HG03045 (cell line): ENCODE results near the gene SLC35E2B.
A peak's percentile ranks its signal among the peaks of the same experiment; 100 is the strongest.

Experiments used
- ATAC-seq: cut with Tn5 transposase; IDR thresholded peaks from one replicate; pipeline ENCODE4 v1.9.1; 2021; ENCODE audit warnings: mild to moderate bottlenecking, moderate library complexity; ENCODE audit not compliant: unreplicated experiment

SLC35E2B gene

DNA sequence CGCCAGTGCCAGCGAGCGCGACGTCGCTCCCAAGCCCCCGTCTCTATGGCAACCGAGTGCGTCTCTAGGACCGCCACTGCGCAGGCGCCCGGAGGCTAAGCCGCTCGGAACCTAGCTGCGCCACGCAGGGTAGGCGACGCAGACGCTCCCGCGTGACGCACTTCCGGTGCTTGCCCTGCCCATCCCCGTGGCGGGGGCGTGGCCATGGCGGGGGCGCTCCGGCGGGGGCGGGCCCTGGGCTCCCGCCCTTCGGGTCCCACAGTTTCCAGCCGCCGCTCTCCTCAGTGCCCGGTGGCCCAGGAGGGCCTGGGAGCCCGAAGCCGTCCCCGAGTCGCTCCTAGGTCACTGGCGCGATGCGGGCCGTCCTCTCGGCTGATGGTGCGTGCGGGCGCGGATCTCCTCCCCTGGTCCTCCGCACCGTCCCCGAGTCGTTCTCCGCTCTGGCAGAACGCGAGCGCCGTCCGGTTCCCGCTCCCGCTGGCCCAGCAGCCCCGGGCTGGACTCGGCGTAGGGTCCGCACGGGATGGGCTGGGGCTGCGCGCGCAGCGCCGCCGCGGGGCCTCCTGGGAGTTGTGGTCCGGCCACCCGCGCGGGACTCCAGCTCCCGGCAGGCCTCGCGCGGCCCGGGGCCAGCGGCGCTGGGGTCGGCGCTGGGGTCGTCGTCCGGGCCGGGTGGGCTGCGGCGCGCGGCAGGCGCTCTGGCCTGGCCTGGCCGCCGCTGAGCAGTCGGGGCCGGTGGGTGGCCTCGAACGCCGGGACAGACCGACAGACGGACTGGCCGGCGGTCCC, 77.1 kb downstream of the SLC35E2B start, which contains the start of gene MIB2:
Gene MIB2 (plus strand): TSS at position 245 of the 789 bp plus-strand sequence. CDS start 7,953 bp downstream, outside the sequence.
- peak; percentile 75 for ATAC-seq

GRCh38 chr1:1614954-1615255, 77.7 kb downstream of the SLC35E2B start:
- ATAC-seq = no peak

DNA sequence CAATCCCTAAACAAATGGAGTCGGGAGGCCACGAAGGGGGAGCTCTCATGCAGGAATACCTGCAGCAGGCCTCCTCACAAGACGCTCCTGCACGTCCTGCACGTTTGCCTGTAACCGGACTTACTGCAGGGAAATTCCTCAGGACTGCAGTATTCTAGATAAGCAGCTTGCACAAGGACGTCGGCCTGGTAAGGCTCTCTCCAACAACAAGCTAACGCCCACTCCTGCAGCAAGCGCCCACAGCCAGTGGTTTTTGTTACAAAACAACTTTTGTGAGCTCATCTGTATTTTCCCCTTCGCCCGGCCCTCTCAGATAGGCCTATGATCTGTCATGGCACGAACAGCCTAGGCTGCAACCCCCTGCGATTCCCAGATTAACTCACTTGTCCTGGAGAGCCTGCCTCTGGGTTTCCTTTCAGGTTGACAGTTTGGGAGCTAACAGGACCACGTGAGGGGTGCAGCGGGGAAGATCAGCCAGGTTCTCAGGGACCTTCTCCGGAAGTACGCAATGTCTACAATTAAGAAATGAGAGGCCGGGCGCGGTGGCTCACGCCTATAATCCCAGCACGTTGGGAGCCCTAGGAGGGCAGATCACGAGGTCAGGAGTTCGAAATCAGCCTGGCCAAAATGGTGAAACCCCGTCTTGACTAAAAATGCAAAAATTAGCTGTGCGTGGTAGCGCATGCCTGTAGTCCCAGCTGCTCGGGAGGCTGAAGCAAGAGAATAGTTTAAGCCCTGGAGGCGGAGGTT, 78.2 kb downstream of the SLC35E2B start:
- no peak for ATAC-seq

DNA sequence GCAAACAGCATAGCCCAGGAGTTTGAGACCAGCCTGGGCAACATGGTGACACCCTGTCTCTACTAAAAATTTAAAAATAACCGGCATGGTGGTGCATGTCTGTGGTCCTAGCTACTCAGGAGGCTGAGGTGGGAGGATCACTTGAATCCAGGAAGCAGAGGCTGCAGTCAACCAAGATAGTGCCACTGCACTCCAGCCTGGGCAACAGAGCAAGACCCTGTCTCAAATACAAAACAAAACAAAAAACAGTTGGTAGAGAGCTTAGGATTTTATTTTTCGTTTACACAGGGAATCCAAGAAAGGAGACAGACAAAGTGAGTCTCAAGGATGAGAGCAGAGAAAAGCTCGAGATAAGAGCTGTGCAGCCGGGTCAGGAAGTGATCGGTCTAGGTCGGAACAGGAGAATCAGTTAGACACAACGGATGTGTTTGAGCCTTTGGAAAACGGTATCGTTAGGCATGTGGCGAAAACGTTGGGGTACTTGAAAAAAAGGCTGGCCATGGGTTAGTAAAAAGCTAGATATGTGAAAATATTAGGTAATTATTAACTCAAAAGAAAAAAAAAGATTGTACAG, 79.0 kb downstream of the SLC35E2B start:
- ATAC-seq = no peak

DNA sequence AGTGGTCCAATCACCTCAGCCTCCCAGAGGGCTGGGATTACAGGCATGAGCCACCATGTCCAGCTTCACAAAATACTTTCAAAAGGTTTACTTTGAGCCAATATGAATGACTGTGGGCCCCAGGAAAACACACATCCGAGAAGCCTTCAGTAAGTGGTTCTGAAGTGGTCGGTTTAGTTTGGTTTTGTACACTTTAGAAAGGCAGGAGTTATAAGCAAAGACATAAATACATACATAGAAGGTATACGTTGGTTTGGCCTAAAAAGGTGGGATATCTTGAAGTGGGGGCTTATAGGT, 80.5 kb downstream of the SLC35E2B start:
- no peak for ATAC-seq

DNA sequence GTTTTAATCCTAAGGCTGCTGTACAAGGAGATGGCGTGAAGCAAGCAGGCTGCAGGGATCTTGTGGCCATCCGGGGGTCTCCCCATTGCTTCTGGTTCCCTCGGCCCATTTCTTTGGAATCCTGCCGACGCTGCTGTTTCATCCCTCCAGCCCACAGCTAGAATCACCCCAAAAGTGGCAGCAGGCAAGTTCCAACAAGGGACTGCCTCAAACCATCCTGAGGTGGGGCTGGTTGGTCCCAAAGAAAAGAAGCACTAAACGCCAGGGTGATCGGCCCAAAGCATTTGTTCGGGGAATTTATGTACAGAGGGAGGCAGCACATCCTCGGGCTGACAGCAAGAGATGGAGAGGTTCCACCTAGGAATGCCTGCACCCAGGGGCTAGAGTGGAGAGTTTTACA, 81.8 kb downstream of the SLC35E2B start:
- ATAC-seq = no peak

DNA sequence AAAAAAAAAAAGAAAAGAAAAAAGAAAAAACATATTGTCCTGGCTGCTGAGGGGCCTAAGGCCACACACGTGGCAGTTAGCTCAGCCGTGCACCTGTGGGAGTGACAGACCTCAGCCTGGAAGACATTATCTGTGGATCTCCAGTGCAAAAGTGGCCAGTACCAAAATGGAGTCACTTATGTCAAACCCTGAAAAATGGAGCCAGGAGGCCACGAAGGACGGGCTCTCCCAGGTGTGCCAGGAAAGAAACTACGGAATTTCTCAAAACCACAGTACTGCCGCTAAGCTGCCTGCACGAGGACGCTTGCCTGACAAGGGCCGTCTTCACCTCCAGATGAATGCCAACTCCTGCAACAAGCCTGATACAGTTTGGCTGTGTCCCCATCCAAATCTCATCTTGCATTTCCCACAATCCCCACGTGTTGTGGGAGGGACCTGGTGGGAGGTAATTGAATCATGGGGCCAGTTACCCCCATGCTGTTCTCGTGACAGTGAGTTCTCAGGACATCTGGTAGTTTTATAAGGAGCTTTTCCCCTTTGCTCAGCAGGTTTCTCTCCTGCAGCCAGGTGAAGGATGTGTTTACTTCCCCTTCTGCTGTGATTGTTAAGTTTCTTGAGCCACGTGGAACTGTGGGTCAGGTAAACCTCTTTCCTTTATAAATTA, 82.6 kb downstream of the SLC35E2B start:
- ATAC-seq = no peak
